Caco-2 (cell line): ENCODE results near the gene CD300LB. TPM values are rescaled to one million over a fixed set of nuclear protein-coding genes. Genes with fewer than 3 reads are reported as not detected.

Experiments used
- BruUV-seq: library from RNA; stranded (reverse); fragments of 400-500 nt; replicated peaks from 2 replicates; lab custom pipeline; 2021; lab: Mats Ljungman, UMichigan
- CTCF ChIA-PET: fragments of 300-600 bp; sonication (Branson Sonifier 250); formaldehyde crosslinking; loops from one replicate; lab custom pipeline; 2022; ENCODE audit warnings: antibody characterized with exemption; lab: Charles Lee
- POLR2A ChIA-PET: fragments of 300-600 bp; sonication (Branson Sonifier 250); formaldehyde crosslinking; loops from one replicate; lab custom pipeline; 2022; ENCODE audit warnings: antibody characterized with exemption; lab: Charles Lee
- DNase-seq, 2 experiments: peaks; one replicate each; pipeline versions ENCODE4 v3.0.0 to v3.0.0-alpha.2; 2020 to 2022
- H3K27me3 ChIP-seq: replicated peaks from 2 replicates; pipeline ENCODE4 v1.6.0; 2011; ENCODE audit warnings: low read length; ENCODE audit not compliant: control insufficient read depth, insufficient read depth
- H3K36me3 ChIP-seq: 2 replicates; pipeline ENCODE4 v1.5.1; 2011; ENCODE audit warnings: low read length; ENCODE audit not compliant: control insufficient read depth, insufficient read depth
- H3K4me1 ChIP-seq: fragments of 250-450 bp; sonication (Bioruptor Pico); 2 replicates; pipeline ENCODE4 v1.5.1; 2020; ENCODE audit warnings: mild to moderate bottlenecking
- H3K4me3 ChIP-seq: 2 replicates; pipeline ENCODE4 v1.5.1; 2011; ENCODE audit warnings: low read depth, mild to moderate bottlenecking, control low read depth, low read length
- H3K9me3 ChIP-seq: fragments of 250-450 bp; sonication (Bioruptor Pico); 2 replicates; pipeline ENCODE4 v1.5.1; 2020; ENCODE audit warnings: mild to moderate bottlenecking, moderate library complexity
- H3K27ac Mint-ChIP-seq: one replicate; pipeline ENCODE4 v1.8.0; 2022; ENCODE audit warnings: mixed read lengths; ENCODE audit not compliant: unreplicated experiment
- H3K27me3 Mint-ChIP-seq: one replicate; pipeline ENCODE4 v1.8.0; 2022; ENCODE audit warnings: mixed read lengths; ENCODE audit not compliant: insufficient read depth, unreplicated experiment
- H3K36me3 Mint-ChIP-seq: one replicate; pipeline ENCODE4 v1.8.0; 2022; ENCODE audit warnings: mild to moderate bottlenecking, mixed read lengths; ENCODE audit not compliant: insufficient read depth, unreplicated experiment
- H3K4me1 Mint-ChIP-seq: one replicate; pipeline ENCODE4 v1.8.0; 2022; ENCODE audit warnings: low read depth, mixed read lengths; ENCODE audit not compliant: unreplicated experiment
- H3K4me3 Mint-ChIP-seq: one replicate; pipeline ENCODE4 v1.8.0; 2022; ENCODE audit warnings: mild to moderate bottlenecking, moderate library complexity, mixed read lengths; ENCODE audit not compliant: unreplicated experiment
- H3K9me3 Mint-ChIP-seq: one replicate; pipeline ENCODE4 v1.8.0; 2022; ENCODE audit warnings: mixed read lengths; ENCODE audit not compliant: unreplicated experiment
- CTCF ChIP-seq, 2 experiments: fragments of 200-600 bp in 1 of 2; IDR thresholded peaks; 1 replicate in 1 of 2; 2 replicates in 1 of 2; pipeline versions ENCODE4 v1.5.1 to v1.8.0; 2011 to 2022; ENCODE audit warnings: antibody characterized with exemption in 1 of 2, control low read depth in 1 of 2, inconsistent platforms in 1 of 2, low read depth in 1 of 2, low read length in 1 of 2, mild to moderate bottlenecking in 1 of 2, moderate library complexity in 1 of 2; ENCODE audit not compliant: insufficient read depth in 1 of 2, severe bottlenecking in 1 of 2, unreplicated experiment in 1 of 2
- intact Hi-C: fragments of 100-400 bp; cut with micrococcal nuclease; formaldehyde crosslinking; loops from one replicate; pipeline ENCODE4 v1.10.0; 2022; ENCODE audit not compliant: unreplicated experiment
- total RNA-seq: library from RNA; stranded (reverse); gene quantifications from 2 replicates; pipeline ENCODE4 v1.2.3, GENCODE V29; 2022

Gene CD300LB
- total RNA-seq, 1 experiment from 2014 or later, result not detected

DNA sequence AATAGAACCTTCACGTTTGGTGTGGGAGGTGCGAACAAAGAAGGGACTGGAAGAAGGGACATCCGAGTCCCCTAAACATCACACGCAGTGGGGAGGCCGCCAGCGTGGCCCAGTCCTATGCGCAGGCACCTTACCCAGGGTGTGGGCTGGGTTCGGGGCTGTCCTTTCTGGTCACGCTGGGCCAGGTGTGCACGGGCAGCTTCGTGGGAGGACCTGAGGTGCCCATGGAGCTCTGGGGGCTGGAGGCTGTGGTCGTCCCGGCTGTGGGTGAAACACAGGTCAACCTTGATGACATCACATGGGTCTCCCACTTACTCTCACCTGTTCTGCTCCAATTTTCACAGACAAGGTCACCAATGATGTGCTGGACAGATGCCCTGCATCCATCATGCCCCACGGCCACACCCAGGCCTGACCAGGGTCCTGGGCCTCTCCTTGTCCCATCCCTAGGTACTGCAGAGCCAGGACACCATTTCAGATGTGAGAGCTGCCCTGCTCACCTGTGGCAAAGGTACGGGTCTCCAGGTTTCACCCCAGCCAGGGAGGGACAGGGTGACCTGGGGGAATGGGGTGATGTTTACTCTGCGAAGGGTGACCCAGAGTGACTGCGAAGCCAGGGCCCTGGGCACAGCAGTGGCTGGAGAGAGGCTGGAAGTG lies 11.6 kb upstream of the CD300LB start:
- no peak overlapping the region for H3K4me3 Mint-ChIP-seq
- no TSS peak for BruUV-seq
- no peak for TF ChIP-seq CTCF (IDR thresholded peaks at IDR 0.05; ENCODE audit: insufficient read depth in 1 of 2, low read depth in 1 of 2, low read length in 1 of 2, severe bottlenecking in 1 of 2, unreplicated experiment in 1 of 2)
- Histone ChIP-seq H3K36me3 (no peaks in the 10 kb centered on the region), H3K4me3 (no peak overlapping the region), H3K4me1 (no peaks in the 10 kb centered on the region), H3K27me3 (peaks cover 3% of the 10 kb centered on the region), H3K9me3 (no peaks in the 10 kb centered on the region)
- no peaks in the 10 kb centered on the region for H3K4me1 Mint-ChIP-seq
- DNase-seq, result no peak
- no peaks in the 10 kb centered on the region for H3K36me3 Mint-ChIP-seq
- POLR2A ChIA-PET, result no interaction called here
- intact Hi-C loops, result no loop called here
- no peak overlapping the region for H3K27ac Mint-ChIP-seq
- CTCF ChIA-PET, result no interaction called here
- H3K9me3 Mint-ChIP-seq, result no peaks in the 10 kb centered on the region
- H3K27me3 Mint-ChIP-seq, result peaks cover 19% of the 10 kb centered on the region

DNA sequence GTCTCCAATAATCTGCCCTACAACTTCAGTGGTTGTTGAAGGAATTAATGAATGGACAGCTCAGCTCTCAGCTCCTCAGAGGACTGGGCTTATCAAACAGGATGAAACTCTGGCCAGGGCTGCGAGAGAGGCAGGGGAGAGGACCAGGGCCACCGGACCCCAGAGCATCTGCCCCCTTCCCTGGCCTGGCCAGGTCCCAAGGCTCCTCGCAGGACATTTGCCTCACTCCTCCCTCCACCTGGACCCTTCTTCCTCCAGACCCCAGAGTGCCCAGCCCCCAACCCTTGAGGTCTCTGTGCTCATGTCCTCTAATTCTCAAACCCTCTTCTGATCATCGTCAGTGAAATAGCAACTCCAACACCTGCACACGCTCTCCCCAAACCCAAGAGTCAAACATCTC lies 10.9 kb upstream of the CD300LB start:
- H3K36me3 Mint-ChIP-seq, result no peaks in the 10 kb centered on the region
- no peak overlapping the region for H3K4me3 ChIP-seq
- no peaks in the 10 kb centered on the region for H3K9me3 Mint-ChIP-seq
- CTCF ChIA-PET, result no interaction called here
- no peak for DNase-seq
- peaks cover 3% of the 10 kb centered on the region for H3K27me3 ChIP-seq
- no peak overlapping the region for H3K4me3 Mint-ChIP-seq
- no peak for TF ChIP-seq CTCF (IDR thresholded peaks at IDR 0.05; ENCODE audit: insufficient read depth in 1 of 2, low read depth in 1 of 2, low read length in 1 of 2, severe bottlenecking in 1 of 2, unreplicated experiment in 1 of 2)
- no peaks in the 10 kb centered on the region for H3K36me3 ChIP-seq
- H3K9me3 ChIP-seq, result no peaks in the 10 kb centered on the region
- no TSS peak for BruUV-seq
- no peaks in the 10 kb centered on the region for H3K4me1 Mint-ChIP-seq
- H3K27me3 Mint-ChIP-seq, result peaks cover 15% of the 10 kb centered on the region
- H3K4me1 ChIP-seq, result no peaks in the 10 kb centered on the region
- POLR2A ChIA-PET, result no interaction called here
- intact Hi-C loops, result no loop called here
- H3K27ac Mint-ChIP-seq, result no peak overlapping the region

DNA sequence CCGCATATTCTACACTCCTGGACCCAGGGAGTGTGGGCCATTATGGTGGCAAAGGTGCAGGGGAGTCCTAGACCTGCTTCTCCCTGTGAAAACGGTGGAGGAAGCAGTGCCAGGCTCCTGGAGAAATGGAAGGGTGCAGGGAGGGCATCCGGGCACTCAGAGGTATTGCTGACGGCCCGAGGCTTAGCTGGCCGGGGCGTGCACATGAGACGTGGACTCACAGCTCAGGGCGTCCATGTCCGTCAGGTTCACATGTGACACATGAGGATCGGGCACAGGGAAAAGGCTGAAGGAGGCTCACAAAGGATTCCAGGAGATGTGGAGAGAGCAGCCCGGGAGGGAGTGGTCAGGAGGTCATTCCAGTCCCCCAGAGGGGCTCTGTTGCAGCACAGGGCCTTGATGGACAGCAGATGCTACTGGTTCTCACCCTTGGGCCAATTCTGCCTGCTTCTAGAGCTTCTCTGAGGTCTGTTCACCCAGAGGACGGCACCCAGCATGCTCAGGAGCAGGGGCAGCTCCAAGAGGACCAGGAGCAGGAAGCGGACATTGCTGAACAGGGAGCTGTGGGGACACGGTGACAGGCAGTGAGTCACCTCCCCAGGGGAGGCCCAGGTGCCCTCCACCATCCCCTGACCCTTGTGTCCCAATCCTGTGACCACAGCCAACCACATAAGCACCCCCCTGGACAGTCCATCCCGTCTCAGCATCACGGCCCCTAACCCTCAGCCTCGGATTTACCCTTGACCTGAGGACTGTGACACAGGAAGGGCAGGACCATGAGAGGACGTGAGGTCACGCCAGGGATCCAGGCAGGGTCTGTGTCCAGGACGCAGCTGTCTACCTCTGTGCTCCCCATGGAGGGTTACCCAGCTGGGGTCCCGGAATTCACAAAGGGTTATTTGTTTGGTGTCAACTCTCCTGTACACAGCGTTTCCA lies 10.2 kb upstream of the CD300LB start:
- Histone ChIP-seq H3K36me3 (no peaks in the 10 kb centered on the region), H3K27me3 (peaks cover 3% of the 10 kb centered on the region), H3K4me3 (no peak overlapping the region), H3K4me1 (no peaks in the 10 kb centered on the region), H3K9me3 (no peaks in the 10 kb centered on the region)
- Mint-ChIP-seq H3K27ac (no peak overlapping the region), H3K4me3 (no peak overlapping the region), H3K27me3 (peaks cover 21% of the 10 kb centered on the region), H3K4me1 (no peaks in the 10 kb centered on the region), H3K36me3 (no peaks in the 10 kb centered on the region), H3K9me3 (peaks cover 4% of the 10 kb centered on the region)
- POLR2A ChIA-PET, result no interaction called here
- DNase-seq, result no peak
- BruUV-seq, result no TSS peak
- TF ChIP-seq CTCF (IDR thresholded peaks at IDR 0.05; ENCODE audit: insufficient read depth in 1 of 2, low read depth in 1 of 2, low read length in 1 of 2, severe bottlenecking in 1 of 2, unreplicated experiment in 1 of 2), result no peak
- intact Hi-C loops, result no loop called here
- CTCF ChIA-PET, result no interaction called here
